Brain microvascular endothelial cell (primary cell): ENCODE results near the gene TMEM132E.

Experiments used
- DNase-seq: peaks from one replicate; pipeline ENCODE4 v3.0.0-alpha.2; 2020
- H3K27ac ChIP-seq: fragments of 250-450 bp; sonication (Bioruptor Pico); 2 replicates; pipeline ENCODE4 v1.5.1; 2020; ENCODE audit warnings: mild to moderate bottlenecking, moderate library complexity
- H3K27me3 ChIP-seq: fragments of 250-450 bp; sonication (Bioruptor Pico); replicated peaks from 2 replicates; pipeline ENCODE4 v1.5.1; 2020; ENCODE audit warnings: mild to moderate bottlenecking
- H3K36me3 ChIP-seq: fragments of 250-450 bp; sonication (Bioruptor Pico); replicated peaks from 2 replicates; pipeline ENCODE4 v1.5.1; 2020; ENCODE audit warnings: mild to moderate bottlenecking
- H3K4me3 ChIP-seq: 2 replicates; pipeline ENCODE4 v1.5.1; 2011; ENCODE audit warnings: low read depth, mild to moderate bottlenecking, control low read depth, low read length, moderate library complexity
- in situ Hi-C: cut with HindIII; loops from 2 replicates; pipeline ENCODE4 v1.10.0; 2017; ENCODE audit warnings: low sequenced_read_pairs, low pct_ligation_motif_present
- TF ChIP-seq, protein P1 (sequence below): IDR thresholded peaks from 2 replicates; pipeline ENCODE4 v1.5.1; 2011; ENCODE audit warnings: low read depth, mild to moderate bottlenecking, moderate library complexity, low read length, control low read depth, inconsistent platforms; ENCODE audit errors: missing control alignments

The TMEM132E gene

DNA sequence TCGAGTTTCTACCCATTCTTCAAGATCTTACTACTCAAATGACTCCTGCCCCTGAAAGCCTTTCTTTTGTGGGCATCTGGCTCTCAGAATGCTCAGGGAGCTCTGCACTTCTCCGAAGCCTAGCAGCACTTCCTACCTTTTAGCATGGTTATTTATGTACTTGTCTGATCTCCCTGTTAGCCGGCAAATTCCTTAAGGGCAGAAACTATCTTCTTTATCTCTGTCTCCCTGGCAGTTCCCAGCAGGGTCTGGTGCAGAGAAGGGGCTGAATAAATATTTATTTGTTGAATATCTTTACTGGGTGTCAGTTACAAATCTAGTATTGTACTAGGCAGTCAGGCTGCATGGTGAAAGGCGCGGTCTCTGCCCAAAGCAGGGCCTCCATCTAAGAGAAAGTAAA, 30.7 kb downstream of the TMEM132E start:
- no peak for DNase-seq
- TF ChIP-seq, protein P1, sequence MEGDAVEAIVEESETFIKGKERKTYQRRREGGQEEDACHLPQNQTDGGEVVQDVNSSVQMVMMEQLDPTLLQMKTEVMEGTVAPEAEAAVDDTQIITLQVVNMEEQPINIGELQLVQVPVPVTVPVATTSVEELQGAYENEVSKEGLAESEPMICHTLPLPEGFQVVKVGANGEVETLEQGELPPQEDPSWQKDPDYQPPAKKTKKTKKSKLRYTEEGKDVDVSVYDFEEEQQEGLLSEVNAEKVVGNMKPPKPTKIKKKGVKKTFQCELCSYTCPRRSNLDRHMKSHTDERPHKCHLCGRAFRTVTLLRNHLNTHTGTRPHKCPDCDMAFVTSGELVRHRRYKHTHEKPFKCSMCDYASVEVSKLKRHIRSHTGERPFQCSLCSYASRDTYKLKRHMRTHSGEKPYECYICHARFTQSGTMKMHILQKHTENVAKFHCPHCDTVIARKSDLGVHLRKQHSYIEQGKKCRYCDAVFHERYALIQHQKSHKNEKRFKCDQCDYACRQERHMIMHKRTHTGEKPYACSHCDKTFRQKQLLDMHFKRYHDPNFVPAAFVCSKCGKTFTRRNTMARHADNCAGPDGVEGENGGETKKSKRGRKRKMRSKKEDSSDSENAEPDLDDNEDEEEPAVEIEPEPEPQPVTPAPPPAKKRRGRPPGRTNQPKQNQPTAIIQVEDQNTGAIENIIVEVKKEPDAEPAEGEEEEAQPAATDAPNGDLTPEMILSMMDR, result no peak
- Histone ChIP-seq H3K27ac (no peak overlapping the region), H3K36me3 (no peaks in the 10 kb centered on the region), H3K4me3 (no peak overlapping the region), H3K27me3 (no peaks in the 10 kb centered on the region)
- in situ Hi-C loops, result no loop called here

DNA sequence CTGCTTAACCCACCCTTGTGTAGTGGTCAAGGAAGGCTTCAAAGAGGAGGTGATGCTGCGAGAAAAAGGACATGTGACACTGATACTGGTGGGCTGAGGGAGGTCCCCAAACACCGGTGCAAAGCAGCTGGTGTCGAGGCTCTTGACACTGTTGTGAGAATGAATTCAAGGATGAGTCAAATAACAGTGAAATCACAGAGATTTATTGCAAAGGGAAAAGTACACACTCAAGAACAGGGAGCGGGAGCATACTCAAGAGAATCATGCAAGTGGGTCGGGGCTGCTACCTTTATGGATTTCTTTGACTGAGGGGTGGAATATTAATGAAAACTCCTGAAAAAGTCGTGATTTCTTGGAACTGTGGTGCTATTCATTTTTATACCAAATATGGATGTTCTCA, 31.1 kb downstream of the TMEM132E start:
- DNase-seq, result no peak
- Histone ChIP-seq H3K4me3 (no peak overlapping the region), H3K27ac (no peak overlapping the region), H3K36me3 (no peaks in the 10 kb centered on the region), H3K27me3 (no peaks in the 10 kb centered on the region)
- in situ Hi-C loops, result no loop called here
- TF ChIP-seq, protein P1, result no peak

DNA sequence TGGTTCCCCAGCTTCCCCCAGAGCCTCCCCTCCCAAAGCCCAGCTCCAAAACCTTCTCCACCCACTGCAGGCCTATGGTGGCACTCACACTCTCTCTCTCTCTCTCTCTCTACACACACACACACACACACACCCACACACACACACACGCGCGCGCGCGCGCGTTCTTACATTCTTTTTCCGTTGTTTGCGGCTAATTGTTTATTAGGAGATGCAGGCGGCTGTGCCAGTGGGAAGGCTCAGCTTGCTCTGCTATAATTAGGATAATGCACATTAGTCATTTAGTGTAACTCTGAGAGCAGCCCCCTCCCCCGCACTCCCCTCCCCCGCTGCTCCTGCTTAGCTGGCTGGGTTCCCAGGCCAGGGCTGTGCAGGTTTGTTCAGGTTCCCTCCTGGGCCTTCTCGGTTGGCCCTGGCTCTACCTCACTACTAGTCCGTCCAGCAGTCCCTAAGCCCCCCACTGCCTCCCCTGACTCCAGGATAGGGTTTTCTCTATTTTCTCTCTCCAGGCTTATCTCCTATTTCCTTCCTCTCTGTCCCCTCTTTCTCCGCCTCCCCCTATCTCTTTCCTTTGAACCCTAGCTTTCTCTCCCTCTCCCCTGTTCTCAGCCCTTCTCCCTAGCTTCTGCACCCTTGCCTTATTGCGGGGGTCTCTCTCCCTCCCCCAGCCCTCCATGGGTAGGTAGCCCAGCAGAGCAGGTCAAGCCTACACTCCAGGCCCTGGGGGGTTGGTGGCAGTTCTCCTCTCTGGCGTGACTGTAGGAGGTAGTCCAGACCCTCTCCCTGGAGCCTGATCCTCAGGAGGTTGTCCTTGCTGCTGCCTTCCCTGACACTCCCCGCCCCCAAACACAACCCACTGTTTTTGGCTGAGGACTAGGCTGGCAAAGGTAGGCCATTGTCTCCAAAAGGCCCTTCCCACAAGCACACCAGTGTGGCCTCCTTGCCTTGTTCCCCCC, 34.0 kb downstream of the TMEM132E start:
- in situ Hi-C loops, result no loop called here
- TF ChIP-seq, protein P1, result no peak
- Histone ChIP-seq H3K36me3 (no peaks in the 10 kb centered on the region), H3K27me3 (no peaks in the 10 kb centered on the region), H3K4me3 (no peak overlapping the region), H3K27ac (no peak overlapping the region)
- no peak for DNase-seq

DNA sequence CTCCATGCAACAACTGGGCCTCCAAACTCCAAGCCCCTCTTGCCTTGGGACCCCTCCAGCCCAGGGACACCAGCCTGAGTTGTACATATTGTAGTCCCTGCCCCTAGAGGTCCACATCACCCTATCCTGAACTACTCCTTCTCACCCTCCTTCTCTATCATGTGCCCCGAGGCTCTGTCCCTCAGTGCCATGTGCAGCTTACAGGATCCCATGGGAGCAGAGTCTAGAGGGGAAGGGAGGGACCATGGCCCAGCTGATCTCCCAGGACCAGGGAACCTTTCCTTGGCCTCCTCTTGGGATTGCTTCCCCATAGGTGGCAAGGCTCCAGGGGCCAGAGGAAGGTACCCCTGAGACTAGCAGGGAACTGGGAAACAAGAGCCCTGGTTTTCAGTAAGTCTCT, 35.3 kb downstream of the TMEM132E start:
- no peaks in the 10 kb centered on the region for H3K27me3 ChIP-seq
- no peak for DNase-seq
- H3K4me3 ChIP-seq, result no peak overlapping the region
- H3K36me3 ChIP-seq, result no peaks in the 10 kb centered on the region
- TF ChIP-seq, protein P1, result no peak
- in situ Hi-C loops, result no loop called here
- no peak overlapping the region for H3K27ac ChIP-seq

DNA sequence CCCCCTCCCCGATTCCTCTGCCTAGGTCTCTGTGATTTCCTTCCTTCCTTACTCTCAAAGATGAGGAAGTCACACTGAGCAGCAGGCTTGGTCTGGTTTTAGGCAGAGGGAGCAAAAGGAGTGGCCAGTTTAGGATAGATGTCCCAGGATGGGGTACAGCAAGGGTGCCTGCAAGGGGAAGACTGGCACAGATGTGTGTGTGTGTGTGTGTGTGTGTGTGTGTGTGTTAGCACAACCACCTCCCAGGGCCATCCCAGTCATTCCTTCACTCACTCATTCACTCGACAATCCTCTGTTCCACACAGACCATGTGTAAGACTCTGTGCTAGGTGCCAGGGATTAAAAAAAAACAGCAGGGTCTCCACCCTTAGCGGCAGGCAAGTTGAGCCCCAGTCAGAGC, 35.9 kb downstream of the TMEM132E start:
- Histone ChIP-seq H3K4me3 (no peak overlapping the region), H3K36me3 (no peaks in the 10 kb centered on the region), H3K27ac (no peak overlapping the region), H3K27me3 (no peaks in the 10 kb centered on the region)
- in situ Hi-C loops, result no loop called here
- DNase-seq, result no peak
- TF ChIP-seq, protein P1, result no peak
